ENCODE data around the gene RNF220.

The RNF220 gene

DNA sequence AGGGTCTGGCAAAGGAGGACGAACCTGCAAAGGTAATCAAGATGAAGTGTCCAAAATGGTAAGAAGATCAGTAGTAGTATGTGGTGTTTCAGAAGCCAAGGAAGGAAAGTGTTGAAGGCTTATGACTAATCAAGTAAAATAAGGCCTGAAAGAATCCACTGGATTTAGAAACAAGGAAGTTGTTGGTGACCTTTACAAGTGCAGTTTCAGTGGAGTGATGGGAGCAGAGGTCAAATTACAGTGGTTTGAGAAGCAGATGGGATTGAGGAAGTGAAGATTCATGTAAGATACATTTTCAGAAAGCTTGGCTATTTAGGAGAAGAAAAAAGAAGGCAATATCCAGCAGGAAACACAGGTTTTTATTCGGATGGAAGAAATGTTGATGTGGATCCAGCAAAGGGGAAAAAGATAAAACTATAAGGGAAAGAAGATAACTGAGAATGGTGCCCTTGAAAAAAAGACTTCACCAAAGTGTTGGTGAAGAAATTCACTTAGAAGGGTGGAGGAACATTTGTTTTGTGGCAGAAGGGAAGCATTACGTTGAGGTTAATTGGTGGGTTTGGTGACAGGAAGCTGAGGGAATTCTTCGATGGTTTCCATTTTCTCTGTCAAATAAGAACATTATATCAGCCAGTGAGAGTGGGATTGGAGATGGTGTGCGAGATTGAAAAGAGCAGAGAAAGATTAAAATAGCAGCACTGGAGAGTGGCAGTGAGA, 271.6 kb downstream of the RNF220 start:
- peaks cover 4% of the 10 kb centered on the region for H3K36me3 Mint-ChIP-seq (ENCODE audit: insufficient read depth)
- H3K4me1 Mint-ChIP-seq: peaks cover 9% of the 10 kb centered on the region
- DNase-seq (ENCODE audit: low spot score in 2 of 2) (no peak), ATAC-seq (replicated peaks; ENCODE audit: extremely low read depth, poor library complexity, severe bottlenecking) (no peak)
- H3K27ac Mint-ChIP-seq (ENCODE audit: low read depth): no peak overlapping the region
- H3K4me3 Mint-ChIP-seq: no peak overlapping the region
- no peaks in the 10 kb centered on the region for H3K9me3 Mint-ChIP-seq
- no peaks in the 10 kb centered on the region for H3K27me3 Mint-ChIP-seq

DNA sequence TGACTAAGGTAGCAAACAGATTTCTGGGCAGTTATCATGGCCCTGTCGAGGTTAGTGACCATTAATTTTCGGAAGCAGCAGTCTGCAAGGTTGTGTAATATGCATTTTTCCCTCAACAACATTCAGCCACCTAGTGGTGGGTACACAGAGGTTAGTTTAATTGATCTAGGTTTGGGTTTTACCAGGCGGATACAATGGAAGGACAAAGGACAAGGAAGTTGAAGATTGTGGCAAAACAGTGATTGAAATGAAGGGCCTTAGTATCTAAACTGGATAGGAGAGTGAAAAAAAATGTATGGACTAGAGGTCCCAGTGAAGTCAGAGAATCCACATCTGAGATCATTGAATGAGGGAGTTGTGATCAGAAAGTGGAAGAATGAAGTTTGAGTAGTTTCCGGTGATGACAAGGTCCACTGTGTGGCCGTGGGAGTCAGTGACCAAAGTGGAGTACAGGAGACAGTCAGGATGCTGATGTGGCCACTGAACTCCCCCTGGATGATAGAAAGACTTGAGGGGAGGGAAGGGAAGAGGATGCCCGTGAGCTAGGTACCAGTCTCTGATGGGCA, 272.2 kb downstream of the RNF220 start:
- Mint-ChIP-seq H3K27me3 (no peaks in the 10 kb centered on the region), H3K27ac (ENCODE audit: low read depth) (no peak overlapping the region), H3K4me3 (no peak overlapping the region), H3K4me1 (peaks cover 9% of the 10 kb centered on the region), H3K9me3 (no peaks in the 10 kb centered on the region), H3K36me3 (ENCODE audit: insufficient read depth) (peaks cover 4% of the 10 kb centered on the region)
- DNase-seq (ENCODE audit: low spot score in 2 of 2) (no peak), ATAC-seq (replicated peaks; ENCODE audit: extremely low read depth, poor library complexity, severe bottlenecking) (no peak)

DNA sequence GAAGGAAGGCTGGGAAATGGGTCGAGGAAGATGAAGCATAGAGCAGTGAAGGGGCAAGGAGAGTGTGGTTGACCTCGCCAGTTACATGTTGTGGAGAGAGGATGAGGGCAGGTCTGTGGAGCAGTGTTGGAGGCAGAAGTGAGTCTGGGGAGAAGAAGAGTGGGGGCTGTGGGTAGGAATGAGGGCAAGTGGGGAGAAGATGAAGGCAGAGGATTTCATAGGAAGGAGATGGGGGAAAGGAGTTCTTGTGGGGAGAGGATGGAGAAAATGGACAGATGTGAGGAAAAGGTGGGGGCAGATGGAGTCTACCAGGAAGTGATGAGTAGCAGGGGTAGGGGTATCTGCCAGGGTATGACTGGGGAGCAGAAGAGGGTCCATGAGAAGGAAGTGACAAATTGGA, 273.1 kb downstream of the RNF220 start:
- H3K36me3 Mint-ChIP-seq (ENCODE audit: insufficient read depth): peaks cover 4% of the 10 kb centered on the region
- no peak overlapping the region for H3K27ac Mint-ChIP-seq (ENCODE audit: low read depth)
- DNase-seq (ENCODE audit: low spot score in 2 of 2) (no peak), ATAC-seq (replicated peaks; ENCODE audit: extremely low read depth, poor library complexity, severe bottlenecking) (no peak)
- H3K4me3 Mint-ChIP-seq: no peak overlapping the region
- peaks cover 9% of the 10 kb centered on the region for H3K4me1 Mint-ChIP-seq
- no peaks in the 10 kb centered on the region for H3K9me3 Mint-ChIP-seq
- no peaks in the 10 kb centered on the region for H3K27me3 Mint-ChIP-seq

DNA sequence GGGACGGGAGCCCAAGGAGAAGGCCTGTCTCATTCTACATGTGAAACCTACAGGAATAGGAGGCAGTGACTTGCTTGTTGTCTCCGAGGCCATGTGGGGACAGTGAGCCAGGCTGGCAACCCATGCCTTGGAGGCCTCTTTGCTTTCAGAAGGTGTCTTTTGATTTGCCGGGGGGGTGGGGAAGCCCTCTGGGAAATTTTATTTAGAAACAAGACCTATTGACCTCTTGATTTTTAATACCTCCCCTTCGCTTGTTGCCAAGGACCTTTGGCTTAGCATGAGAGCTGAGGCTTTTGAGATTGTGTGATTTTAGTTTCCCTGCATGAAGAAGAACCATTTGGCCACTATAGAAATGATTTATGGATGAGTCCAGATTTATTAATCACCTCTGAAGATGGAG, 273.6 kb downstream of the RNF220 start:
- peaks cover 9% of the 10 kb centered on the region for H3K4me1 Mint-ChIP-seq
- H3K4me3 Mint-ChIP-seq: no peak overlapping the region
- H3K9me3 Mint-ChIP-seq: no peaks in the 10 kb centered on the region
- ATAC-seq (replicated peaks; ENCODE audit: extremely low read depth, poor library complexity, severe bottlenecking) (no peak), DNase-seq (ENCODE audit: low spot score in 2 of 2) (no peak)
- H3K27ac Mint-ChIP-seq (ENCODE audit: low read depth): no peak overlapping the region
- peaks cover 2% of the 10 kb centered on the region for H3K36me3 Mint-ChIP-seq (ENCODE audit: insufficient read depth)
- H3K27me3 Mint-ChIP-seq: no peaks in the 10 kb centered on the region

DNA sequence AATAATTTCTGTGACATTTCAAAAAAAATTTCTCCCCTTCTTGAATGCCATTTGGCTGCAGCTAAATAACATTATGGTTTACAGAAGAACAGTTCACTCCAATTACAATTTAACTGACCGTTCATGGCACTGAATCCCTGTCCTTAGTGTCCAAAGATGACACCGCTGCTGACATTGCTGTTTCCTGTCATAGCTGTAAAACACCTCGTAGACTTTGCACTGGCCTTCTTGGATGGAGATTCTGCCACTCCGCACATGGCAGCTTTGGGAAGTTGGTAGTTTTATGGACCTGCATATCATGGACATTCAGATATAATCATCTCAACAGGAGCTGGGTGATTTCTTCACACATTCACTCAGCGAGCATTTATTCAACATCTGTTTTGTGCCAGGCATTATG, 274.4 kb downstream of the RNF220 start:
- ATAC-seq (replicated peaks; ENCODE audit: extremely low read depth, poor library complexity, severe bottlenecking): no peak
- DNase-seq (ENCODE audit: low spot score in 2 of 2): no peak
- H3K4me3 Mint-ChIP-seq: no peak overlapping the region
- no peak overlapping the region for H3K27ac Mint-ChIP-seq (ENCODE audit: low read depth)
- H3K4me1 Mint-ChIP-seq: peaks cover 7% of the 10 kb centered on the region
- H3K9me3 Mint-ChIP-seq: no peaks in the 10 kb centered on the region
- H3K27me3 Mint-ChIP-seq: no peaks in the 10 kb centered on the region
- peaks cover 3% of the 10 kb centered on the region for H3K36me3 Mint-ChIP-seq (ENCODE audit: insufficient read depth)

DNA sequence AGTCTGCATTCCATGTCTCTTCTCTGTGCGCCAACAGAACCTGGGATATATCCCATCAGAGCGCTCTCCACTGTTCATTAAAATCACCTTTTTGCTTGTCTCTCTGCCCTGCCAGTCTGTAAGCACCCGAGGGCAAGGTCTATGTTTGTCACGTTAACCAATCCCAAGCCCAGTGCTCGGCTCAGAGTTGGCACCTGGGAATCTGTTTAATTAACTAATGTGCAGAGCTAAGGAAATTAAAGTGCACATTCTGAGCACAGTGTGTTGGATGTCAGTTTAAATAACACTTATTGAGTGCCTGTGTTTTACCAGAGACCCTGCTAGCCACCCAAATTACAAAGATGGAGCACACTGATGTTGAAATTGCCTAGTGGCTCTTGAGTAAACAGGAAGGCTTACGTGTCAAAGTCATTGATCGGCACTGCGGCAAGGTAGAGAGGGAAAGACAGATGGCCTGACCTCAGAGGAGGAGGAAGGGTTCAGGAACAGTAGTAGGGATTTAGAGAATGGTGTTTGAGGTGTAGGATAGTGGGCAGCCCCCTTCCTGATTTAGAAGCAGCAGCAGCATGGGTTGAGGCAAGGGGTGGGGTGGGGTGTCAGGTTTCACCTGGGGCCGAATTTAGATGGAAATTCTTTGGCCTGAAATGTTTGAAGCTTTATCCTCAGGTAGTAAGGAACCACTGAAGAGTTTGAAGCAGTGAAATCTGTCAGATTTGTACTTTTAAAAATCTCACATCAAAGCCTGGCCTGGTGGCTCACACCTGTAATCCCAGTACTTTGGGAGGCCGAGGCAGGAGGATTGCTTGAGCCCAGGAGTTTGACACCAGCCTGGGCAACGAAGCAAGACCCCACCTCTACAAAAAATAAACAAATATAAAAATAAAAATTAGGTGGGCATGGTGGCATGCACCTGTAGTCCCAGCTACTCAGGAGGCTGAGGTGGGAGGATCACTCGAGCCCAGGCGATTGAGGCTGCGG, 277.1 kb downstream of the RNF220 start:
- no peak overlapping the region for H3K27ac Mint-ChIP-seq (ENCODE audit: low read depth)
- no peaks in the 10 kb centered on the region for H3K9me3 Mint-ChIP-seq
- DNase-seq (ENCODE audit: low spot score in 2 of 2) (no peak), ATAC-seq (replicated peaks; ENCODE audit: extremely low read depth, poor library complexity, severe bottlenecking) (no peak)
- H3K27me3 Mint-ChIP-seq: no peaks in the 10 kb centered on the region
- H3K4me1 Mint-ChIP-seq: no peaks in the 10 kb centered on the region
- no peak overlapping the region for H3K4me3 Mint-ChIP-seq
- H3K36me3 Mint-ChIP-seq (ENCODE audit: insufficient read depth): peaks cover 4% of the 10 kb centered on the region

DNA sequence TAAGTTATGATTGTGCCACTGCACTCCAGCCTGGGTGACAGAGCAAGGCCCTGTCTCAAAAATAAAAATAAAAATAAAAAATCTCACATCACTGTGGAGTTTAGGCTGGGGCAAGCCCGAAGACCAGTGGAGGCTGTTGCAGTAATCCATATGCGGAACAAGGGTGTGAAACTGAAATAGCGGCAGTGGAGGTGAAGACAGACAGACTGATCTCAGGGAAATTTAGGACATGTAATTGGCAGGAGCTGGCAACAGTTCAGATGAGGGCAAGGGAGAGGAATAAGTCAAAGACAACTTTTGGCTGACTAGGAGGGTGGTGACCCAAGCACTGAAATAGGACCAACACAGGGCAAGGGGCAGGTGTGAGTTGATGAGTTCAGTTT, 277.8 kb downstream of the RNF220 start:
- Mint-ChIP-seq H3K4me3 (no peak overlapping the region), H3K36me3 (ENCODE audit: insufficient read depth) (peaks cover 4% of the 10 kb centered on the region), H3K4me1 (no peaks in the 10 kb centered on the region), H3K27me3 (no peaks in the 10 kb centered on the region), H3K9me3 (no peaks in the 10 kb centered on the region), H3K27ac (ENCODE audit: low read depth) (no peak overlapping the region)
- ATAC-seq (replicated peaks; ENCODE audit: extremely low read depth, poor library complexity, severe bottlenecking): no peak
- DNase-seq (ENCODE audit: low spot score in 2 of 2): no peak

DNA sequence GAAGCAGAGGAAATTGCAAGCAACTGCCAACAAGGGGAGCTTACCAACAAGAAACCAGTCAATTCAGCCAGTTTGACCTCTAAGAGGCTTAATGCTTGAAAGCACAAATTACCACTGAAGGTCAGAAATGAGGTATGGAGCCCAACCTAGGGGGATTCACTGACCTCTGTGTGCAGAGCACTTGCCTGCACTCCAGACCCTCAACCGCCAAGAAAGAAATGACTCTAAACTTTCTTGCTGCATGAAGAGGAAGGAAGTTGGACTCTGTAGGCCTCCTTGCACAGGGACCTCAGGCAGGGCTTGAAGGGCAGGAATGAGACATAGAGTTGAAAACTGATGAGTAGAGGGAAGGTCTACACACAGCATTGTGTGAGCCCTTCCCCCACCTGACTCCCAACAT, 279.5 kb downstream of the RNF220 start:
- no peak for DNase-seq (ENCODE audit: low spot score in 2 of 2)
- H3K27ac Mint-ChIP-seq (ENCODE audit: low read depth): no peak overlapping the region

DNA sequence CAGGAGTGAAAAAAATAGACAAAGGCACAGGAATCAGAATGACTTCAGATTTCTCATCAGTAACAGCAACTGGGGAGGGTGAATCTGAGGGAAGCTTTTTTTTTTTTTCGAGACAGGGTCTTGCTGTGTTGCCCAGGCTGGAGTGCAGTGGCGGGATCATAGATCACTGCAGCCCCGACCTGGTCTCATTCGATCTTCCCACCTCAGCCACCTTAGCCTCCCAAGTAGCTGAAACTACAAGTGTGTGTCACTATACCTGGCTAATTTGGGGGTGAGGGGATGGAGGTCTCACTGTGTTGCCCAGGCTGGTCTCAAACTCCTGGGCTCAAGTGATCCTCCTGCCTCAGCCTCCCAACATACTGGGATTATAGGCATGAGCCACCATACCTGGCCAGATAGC, 280.2 kb downstream of the RNF220 start:
- no peaks in the 10 kb centered on the region for H3K9me3 Mint-ChIP-seq
- H3K27ac Mint-ChIP-seq (ENCODE audit: low read depth): no peak overlapping the region
- ATAC-seq (replicated peaks; ENCODE audit: extremely low read depth, poor library complexity, severe bottlenecking): no peak

More for the DNA sequence above, 279.5 kb downstream of the RNF220 start:
- Mint-ChIP-seq H3K27me3 (no peaks in the 10 kb centered on the region), H3K4me1 (no peaks in the 10 kb centered on the region), H3K4me3 (no peak overlapping the region), H3K36me3 (ENCODE audit: insufficient read depth) (peaks cover 4% of the 10 kb centered on the region), H3K9me3 (no peaks in the 10 kb centered on the region)
- ATAC-seq (replicated peaks; ENCODE audit: extremely low read depth, poor library complexity, severe bottlenecking): no peak

DNA sequence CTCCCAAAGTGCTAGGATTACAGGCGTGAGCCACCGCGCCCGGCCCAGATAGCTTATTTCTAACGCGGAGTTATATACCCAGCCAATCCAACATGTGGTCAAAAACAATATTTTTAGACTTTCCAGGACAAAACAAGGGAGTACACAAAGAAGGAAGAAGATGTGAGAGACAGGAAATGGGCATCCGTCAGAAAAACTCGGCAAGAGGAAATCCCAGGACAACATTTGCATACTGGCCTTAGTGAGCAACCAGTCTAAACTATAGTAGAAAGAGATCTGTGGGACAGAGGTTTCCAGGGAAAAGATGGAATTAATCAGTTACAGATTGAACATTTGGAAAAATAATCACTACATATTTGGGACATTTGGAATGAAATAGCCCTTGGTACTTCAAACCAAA, 280.8 kb downstream of the RNF220 start:
- no peak for ATAC-seq (replicated peaks; ENCODE audit: extremely low read depth, poor library complexity, severe bottlenecking)
- no peak for DNase-seq (ENCODE audit: low spot score in 2 of 2)
- no peaks in the 10 kb centered on the region for H3K4me1 Mint-ChIP-seq
- H3K9me3 Mint-ChIP-seq: no peaks in the 10 kb centered on the region
- peaks cover 4% of the 10 kb centered on the region for H3K36me3 Mint-ChIP-seq (ENCODE audit: insufficient read depth)
- H3K27ac Mint-ChIP-seq (ENCODE audit: low read depth): no peak overlapping the region
- H3K4me3 Mint-ChIP-seq: no peak overlapping the region
- H3K27me3 Mint-ChIP-seq: peaks cover under 1% of the 10 kb centered on the region

More for the DNA sequence above, 280.2 kb downstream of the RNF220 start:
- no peak overlapping the region for H3K4me3 Mint-ChIP-seq
- H3K36me3 Mint-ChIP-seq (ENCODE audit: insufficient read depth): peaks cover 4% of the 10 kb centered on the region
- DNase-seq (ENCODE audit: low spot score in 2 of 2): no peak
- H3K4me1 Mint-ChIP-seq: no peaks in the 10 kb centered on the region
- H3K27me3 Mint-ChIP-seq: no peaks in the 10 kb centered on the region

DNA sequence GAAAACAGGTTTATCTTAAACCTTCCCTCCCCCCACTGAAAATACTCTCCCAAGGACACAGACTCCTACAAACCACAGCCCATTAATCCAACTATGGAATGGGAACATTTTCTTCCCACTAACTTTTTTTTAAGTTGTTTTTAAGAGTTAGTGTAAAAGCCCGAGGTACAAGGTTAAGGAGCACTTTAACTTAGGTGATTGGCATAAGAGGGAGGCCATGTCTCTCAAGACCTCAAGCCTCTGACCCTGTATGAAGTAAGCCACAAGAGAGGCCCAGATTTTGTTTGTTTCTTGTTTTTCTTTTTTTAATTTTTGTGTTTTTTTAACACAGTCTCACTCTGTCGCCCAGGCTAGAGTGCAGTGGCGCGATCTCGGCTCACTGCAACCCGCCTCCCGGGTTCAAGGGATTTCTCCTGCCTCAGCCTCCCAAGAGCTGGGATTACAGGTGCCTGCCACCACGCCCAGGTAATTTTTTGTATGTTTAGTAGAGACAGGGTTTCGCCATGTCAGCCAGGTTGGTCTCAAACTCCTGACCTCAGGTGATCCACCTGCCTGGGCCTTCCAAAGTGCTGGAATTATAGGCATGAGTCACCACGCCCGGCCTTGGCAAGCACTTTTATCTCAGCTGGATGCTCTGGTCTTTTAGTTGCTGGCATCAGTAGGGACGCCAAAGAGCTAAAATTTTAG, 283.8 kb downstream of the RNF220 start:
- ATAC-seq (replicated peaks; ENCODE audit: extremely low read depth, poor library complexity, severe bottlenecking) (no peak), DNase-seq (ENCODE audit: low spot score in 2 of 2) (no peak)
- Mint-ChIP-seq H3K27ac (ENCODE audit: low read depth) (no peak overlapping the region), H3K36me3 (ENCODE audit: insufficient read depth) (peaks cover 6% of the 10 kb centered on the region), H3K4me3 (no peak overlapping the region), H3K4me1 (no peaks in the 10 kb centered on the region), H3K27me3 (peaks cover 11% of the 10 kb centered on the region), H3K9me3 (no peaks in the 10 kb centered on the region)

DNA sequence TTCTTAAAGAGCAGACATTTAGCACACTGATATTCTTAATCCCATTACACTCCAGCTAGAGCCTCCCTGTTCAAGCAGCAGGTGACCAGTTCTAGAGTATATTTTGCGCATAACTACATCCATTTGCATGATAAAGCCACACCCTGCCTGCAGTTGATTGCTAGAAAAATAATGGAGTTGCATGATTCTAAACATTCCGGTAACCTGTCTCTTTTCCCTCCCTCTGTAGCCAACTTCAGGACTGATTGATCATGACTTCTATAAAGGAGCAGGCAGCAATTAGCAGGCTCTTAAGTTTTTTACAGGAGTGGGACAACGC, 284.4 kb downstream of the RNF220 start:
- DNase-seq (ENCODE audit: low spot score in 2 of 2): no peak
- ATAC-seq (replicated peaks; ENCODE audit: extremely low read depth, poor library complexity, severe bottlenecking): no peak
- H3K27me3 Mint-ChIP-seq: peaks cover 11% of the 10 kb centered on the region
- no peaks in the 10 kb centered on the region for H3K4me1 Mint-ChIP-seq
- no peak overlapping the region for H3K27ac Mint-ChIP-seq (ENCODE audit: low read depth)
- peaks cover 4% of the 10 kb centered on the region for H3K36me3 Mint-ChIP-seq (ENCODE audit: insufficient read depth)
- no peaks in the 10 kb centered on the region for H3K9me3 Mint-ChIP-seq
- no peak overlapping the region for H3K4me3 Mint-ChIP-seq
